ENCODE measurements around the gene CALM3.

GRCh38 chr19:46611776-46612175, 10.6 kb downstream of the CALM3 start:
- no peak for TF ChIP-seq CTCF (IDR thresholded peaks at IDR 0.05)
- no peak for TF ChIP-seq FOXJ3 (CRISPR knock-in tag; IDR thresholded peaks at IDR 0.05)
- TF ChIP-seq USF2 (IDR thresholded peaks at IDR 0.05; ENCODE audit: borderline replicate concordance, low read depth, low read length): no peak
- TF ChIP-seq TAF1 (IDR thresholded peaks at IDR 0.05; ENCODE audit: borderline replicate concordance, low read depth, low read length): no peak
- TF ChIP-seq MXI1 (IDR thresholded peaks at IDR 0.05; ENCODE audit: low read depth, low read length): no peak
- TF ChIP-seq RAD21 (IDR thresholded peaks at IDR 0.05; ENCODE audit: low read length): no peak
- TF ChIP-seq USF1 (IDR thresholded peaks at IDR 0.05; ENCODE audit: borderline replicate concordance, low read depth): no peak
- no peak for TF ChIP-seq MAX (IDR thresholded peaks at IDR 0.05; ENCODE audit: low read depth)
- no peak for TF ChIP-seq EZH2phosphoT487 (IDR thresholded peaks at IDR 0.05; ENCODE audit: borderline replicate concordance, low read depth)
- no peak for TF ChIP-seq TCF12 (IDR thresholded peaks at IDR 0.05)
- TF ChIP-seq SIN3A (IDR thresholded peaks at IDR 0.05; ENCODE audit: borderline replicate concordance, low read depth, low read length): no peak
- TF ChIP-seq RFX5 (IDR thresholded peaks at IDR 0.05; ENCODE audit: low read length): no peak
